Stimulated activated CD4-positive, alpha-beta T cell treated with anti-CD3 and anti-CD28 coated beads, TNF-alpha, amount 100 ng/mL, for 4 hours (primary cell): Measurements from ENCODE around the gene UMOD.
"Not testable (repeated sequence)": the region's sequence is repeated elsewhere in the genome, so short reads cannot be mapped to it uniquely, and the experiment has no call there.

Source experiments
- DNase-seq, 3 experiments: peaks; one replicate each; pipeline ENCODE4 v3.0.0-alpha.2; 2020; ENCODE audit warnings: low read depth in 3 of 3

The UMOD gene

GRCh38 chr16:20321671-20322070, 30.8 kb downstream of the UMOD start:
- DNase-seq = no peak

DNA sequence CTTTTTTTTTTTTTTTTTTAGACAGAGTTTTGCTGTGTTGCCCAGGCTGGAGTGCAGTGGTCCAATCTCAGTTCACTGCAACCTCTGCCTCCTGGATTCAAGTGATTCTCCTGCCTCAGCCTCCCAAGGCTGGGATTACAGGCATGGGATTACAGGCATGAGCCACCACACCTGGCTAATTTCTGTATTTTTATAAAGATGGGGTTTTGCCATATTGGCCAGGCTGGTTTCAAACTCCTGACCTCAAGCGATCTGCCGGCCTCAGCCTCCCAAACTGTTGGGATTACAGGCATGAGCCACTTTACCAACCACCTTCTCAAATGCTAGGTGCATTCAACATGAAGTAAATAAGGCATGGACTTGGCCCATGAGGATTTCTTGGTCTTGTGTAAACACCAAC, 31.5 kb downstream of the UMOD start:
- not testable (repeated sequence) for DNase-seq

DNA sequence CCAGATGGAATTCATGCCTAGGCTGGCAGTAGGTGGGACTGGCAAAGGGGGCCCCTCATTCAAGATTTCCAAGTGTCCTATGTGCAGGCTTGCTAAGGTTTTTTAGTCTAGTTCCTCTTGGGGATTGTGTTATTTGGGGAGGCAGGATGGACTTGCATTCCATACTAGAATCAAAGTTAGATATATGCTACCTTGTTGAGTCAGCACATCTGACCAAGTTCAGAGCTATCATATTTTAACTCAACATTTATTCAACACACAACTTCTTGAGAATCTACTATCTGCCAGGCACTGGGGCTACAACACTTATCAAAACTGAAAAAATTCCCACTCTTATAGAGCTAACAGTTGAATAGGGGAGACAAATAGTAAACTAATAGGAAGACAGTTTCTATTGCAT, 31.9 kb downstream of the UMOD start:
- DNase-seq = no peak

GRCh38 chr16:20320178-20320577, 32.3 kb downstream of the UMOD start:
- DNase-seq = no peak

- DNase-seq = no peak
Observed at GRCh38 chr16:20319406-20319805, 33.1 kb downstream of the UMOD start.

GRCh38 chr16:20318437-20318836, 34.1 kb downstream of the UMOD start:
- no peak for DNase-seq

DNA sequence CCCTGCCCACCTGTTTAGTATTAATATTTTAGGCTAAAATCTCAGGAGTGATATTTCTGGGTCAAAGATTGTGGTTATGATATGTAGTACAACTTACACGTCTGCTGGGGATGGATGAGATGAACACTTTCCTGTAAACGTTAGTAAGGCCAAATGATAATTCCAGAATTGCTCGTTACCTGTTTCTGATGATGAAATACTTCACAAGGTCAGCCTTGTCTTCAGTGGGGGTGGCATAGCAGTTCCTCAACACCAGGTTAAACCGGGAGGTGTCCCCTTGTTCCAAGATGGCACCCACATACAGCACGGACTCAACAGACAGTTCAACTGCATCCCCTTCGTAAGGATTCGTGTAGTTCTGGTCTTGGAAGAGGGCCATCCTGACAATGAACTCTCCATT, 34.5 kb downstream of the UMOD start:
- no peak for DNase-seq

- DNase-seq = no peak
Observed at GRCh38 chr16:20317117-20317516, 35.4 kb downstream of the UMOD start.

GRCh38 chr16:20316715-20317114, 35.8 kb downstream of the UMOD start:
- DNase-seq = no peak

- no peak for DNase-seq
Observed at GRCh38 chr16:20315764-20316163, 36.8 kb downstream of the UMOD start.

DNA sequence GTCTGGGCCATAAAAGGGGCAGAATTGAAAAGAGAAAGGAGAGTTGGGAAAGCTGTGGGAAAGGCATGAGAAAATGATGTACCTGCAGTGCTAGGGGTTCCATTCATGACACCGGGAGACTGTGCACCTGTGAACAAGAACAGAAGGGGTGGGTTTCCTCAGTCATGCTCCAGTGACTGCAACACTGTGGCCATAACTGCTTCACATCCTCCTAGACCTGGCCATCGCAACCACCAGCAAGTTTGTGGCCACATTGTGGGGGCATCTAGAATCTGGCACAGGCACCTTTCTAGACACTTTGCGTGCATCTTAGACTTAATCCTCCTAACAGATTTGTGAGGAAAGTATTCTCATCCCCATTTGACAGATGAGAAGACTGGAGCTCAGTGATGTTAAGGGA, 37.9 kb downstream of the UMOD start:
- DNase-seq = no peak

GRCh38 chr16:20313741-20314140, 38.8 kb downstream of the UMOD start:
- DNase-seq = no peak

- DNase-seq = not testable (repeated sequence)
Observed at GRCh38 chr16:20312536-20313095, 39.9 kb downstream of the UMOD start.

DNA sequence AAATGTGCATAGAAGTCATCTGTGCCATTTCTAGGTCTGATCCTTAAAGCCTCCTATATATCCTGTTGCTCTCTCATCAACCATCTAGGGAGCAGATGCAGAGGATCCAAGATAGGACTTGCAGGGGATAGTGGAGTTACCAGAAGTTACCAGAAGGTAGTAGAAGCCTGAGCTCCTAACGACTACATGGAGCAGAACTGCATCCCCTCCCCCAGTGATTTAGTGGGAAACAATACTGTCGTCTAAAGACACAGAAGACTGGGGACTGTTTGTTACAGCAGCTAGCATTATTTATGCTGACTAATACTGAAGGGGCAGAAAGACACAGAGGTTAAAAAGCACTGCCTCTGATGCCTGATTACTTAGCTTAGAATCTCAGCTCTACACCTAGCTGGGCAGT, 41.0 kb downstream of the UMOD start:
- DNase-seq = no peak

DNA sequence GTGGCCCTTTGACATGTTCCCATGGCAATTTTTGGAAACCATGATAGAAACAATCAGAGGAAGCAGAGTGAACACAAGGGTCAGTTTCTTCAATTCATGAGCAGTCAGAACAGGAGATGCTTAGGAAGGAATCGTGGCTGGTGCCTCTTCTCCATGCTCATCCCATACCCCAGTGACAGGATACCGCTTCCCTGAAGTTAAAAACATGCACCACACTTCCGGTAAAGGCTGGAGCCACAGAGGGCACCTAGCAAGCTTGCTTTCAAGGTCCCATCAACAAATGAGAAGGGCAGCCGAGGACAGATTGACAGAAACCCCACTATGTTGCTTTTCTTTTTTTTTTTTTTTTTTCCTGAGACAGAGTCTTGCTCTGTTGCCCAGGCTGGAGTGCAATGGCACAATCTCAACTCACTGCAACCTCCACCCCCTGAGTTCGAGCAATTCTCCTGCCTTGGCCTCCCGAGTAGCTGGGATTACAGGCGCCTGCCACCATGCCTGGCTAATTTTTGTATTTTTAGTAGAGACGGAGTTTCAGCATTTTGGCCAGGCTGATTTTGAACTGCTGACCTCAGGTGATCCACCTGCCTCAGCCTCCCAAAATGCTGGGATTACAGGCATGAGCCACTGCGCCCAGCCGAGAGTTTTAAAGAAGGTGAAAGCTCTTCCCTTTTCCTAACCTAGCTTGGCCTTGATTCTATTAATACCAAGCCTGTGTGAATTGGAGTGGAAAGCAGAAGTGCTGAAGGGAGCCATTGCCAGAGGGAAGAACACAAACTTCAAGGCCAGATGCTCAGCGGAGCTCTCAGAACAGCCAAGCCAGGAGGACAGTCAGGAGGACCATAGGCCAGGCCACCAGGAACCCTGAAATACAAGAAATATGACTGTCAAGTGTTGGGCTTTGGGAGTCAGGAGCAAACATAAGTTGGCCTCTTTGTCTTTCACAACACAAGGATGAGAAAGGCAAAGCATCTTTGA, 41.8 kb downstream of the UMOD start:
- no peak for DNase-seq

DNA sequence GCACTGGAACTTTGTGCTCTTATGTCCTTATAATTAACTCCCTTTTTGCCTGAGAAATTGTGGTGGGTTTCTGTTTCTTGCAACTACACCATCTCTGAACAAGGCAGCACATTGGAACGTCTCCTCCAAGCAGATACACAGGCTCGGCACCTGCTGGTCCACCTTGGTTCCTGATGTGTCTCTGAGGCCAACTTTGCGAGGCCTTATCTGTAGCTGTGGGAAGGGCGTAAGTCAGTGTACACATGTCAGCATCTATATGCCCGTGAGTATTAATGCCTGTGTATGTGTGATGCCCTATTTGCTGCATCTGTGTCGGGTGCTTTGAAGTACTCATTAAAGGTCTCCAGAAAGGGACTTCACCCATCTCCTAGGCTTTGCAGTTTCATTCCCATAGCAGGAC, 42.7 kb downstream of the UMOD start:
- DNase-seq = no peak

DNA sequence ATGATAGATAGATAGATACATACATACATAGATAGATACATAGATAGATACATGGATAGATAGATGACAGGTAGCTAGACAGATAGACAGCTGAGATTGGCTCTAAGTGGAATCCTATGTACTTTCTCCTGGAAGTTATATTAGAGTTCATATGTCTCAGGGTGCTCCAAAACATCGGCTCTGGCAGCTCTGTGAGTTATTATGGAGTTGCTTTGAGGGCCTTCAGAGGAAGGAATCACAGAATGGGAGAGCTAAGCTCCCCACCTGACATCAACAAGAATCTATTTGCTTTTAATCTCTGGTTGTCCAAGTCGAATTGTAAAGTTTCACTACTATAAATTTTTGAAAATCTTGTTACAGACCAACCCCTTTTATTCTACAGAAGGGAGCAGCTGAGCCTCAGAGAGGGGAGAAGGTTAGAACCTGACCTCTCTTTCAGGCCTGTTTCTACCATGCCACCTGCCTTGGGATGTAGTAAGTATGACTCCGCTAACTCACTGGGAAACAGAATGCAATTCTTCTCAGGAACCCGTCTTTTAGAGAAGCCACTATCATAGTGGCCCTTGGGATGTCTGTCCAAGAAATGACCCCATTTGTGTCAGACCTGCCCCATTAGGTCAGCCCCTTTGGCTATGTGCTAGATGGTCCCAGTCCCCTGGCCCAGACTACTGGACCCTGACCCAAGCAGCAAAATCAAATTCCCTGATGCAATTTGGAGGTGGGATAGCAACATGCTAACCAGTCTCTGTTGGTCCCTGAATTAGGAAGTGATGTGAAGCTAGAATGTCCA, 43.5 kb downstream of the UMOD start:
- DNase-seq = no peak

- no peak for DNase-seq
Observed at GRCh38 chr16:20308266-20308665, 44.2 kb downstream of the UMOD start.

GRCh38 chr16:20307791-20308190, 44.7 kb downstream of the UMOD start:
- DNase-seq = no peak

GRCh38 chr16:20307240-20307671, 45.3 kb downstream of the UMOD start:
- DNase-seq = no peak

DNA sequence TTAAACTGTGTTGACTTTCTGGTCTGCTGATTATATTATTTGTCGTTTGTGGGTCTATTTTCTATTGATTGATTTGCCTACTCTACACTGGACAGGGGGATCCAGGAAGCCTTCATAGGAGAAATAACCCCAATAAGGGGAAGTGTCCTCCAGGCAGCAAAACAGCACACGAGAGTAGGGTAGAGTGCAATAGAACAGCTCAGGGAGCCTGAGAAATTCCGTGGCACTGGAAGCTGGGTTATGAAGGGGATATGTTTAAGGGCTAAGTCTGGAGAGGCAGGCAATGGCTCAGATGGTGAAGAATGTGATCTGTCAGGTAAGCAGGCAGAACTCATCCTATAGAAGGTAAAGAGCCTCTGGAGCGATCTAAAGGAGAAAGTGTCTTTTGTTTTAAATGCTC, 46.1 kb downstream of the UMOD start:
- DNase-seq = no peak

GRCh38 chr16:20303012-20303411, 49.5 kb downstream of the UMOD start:
- no peak for DNase-seq
